Tibial nerve (tissue), 4 donors: ENCODE data around the gene GDA. TPM values are rescaled to one million over a fixed set of nuclear protein-coding genes. Genes with fewer than 3 reads are reported as not detected.

Experiments
- DNase-seq, 2 donors: peaks; one replicate each; pipeline ENCODE4 v3.0.0-alpha.2; 2019; ENCODE audit warnings: low spot score in 2 of 2
- H3K27ac ChIP-seq, 4 donors: fragments of 200-600 bp; sonication (generic) in 3 of 4; one replicate each; pipeline ENCODE4 v1.5.1; 2017 to 2019; ENCODE audit warnings: mild to moderate bottlenecking in 1 of 4
- H3K27me3 ChIP-seq, 2 donors: fragments of 200-600 bp; sonication (generic) in 1 of 2; one replicate each; pipeline versions ENCODE4 v1.5.1 to v1.6.0; 2017 to 2019
- H3K36me3 ChIP-seq, 3 donors: fragments of 200-600 bp; sonication (generic); one replicate each; pipeline ENCODE4 v1.5.1; 2018 to 2019
- H3K4me1 ChIP-seq, 4 donors: fragments of 200-600 bp; sonication (generic) in 3 of 4; one replicate each; pipeline ENCODE4 v1.5.1; 2017 to 2019
- H3K4me3 ChIP-seq, 4 donors: fragments of 200-600 bp; sonication (generic) in 3 of 4; one replicate each; pipeline ENCODE4 v1.5.1; 2017 to 2019; ENCODE audit warnings: mild to moderate bottlenecking in 1 of 4, moderate library complexity in 1 of 4
- H3K9me3 ChIP-seq, 4 donors: fragments of 200-600 bp; sonication (generic) in 3 of 4; one replicate each; pipeline ENCODE4 v1.5.1; 2017 to 2019
- EP300 ChIP-seq, 2 donors: sonication (generic); formaldehyde crosslinking; IDR thresholded peaks; one replicate each; pipeline ENCODE4 v1.6.1; 2017; ENCODE audit warnings: antibody characterized with exemption in 2 of 2, mild to moderate bottlenecking in 1 of 2
- POLR2A ChIP-seq, 2 donors: fragments of 450-650 bp; IDR thresholded peaks; one replicate each; pipeline ENCODE4 v1.6.1; 2017; ENCODE audit warnings: antibody characterized with exemption in 2 of 2, mild to moderate bottlenecking in 2 of 2, moderate library complexity in 2 of 2
- WGBS, 2 donors: methylation state at CpG; one replicate each; pipeline ENCODE4 v1.1.5; 2018; 5-methylcytosine and 5-hydroxymethylcytosine counted together
- total RNA-seq, 4 donors: library from RNA; depleted of rRNA; stranded (reverse); fragments of >200 nt; gene quantifications; one replicate each; pipeline ENCODE4 v1.1.0, GENCODE V29; 2016
- TF ChIP-seq, protein P1 (sequence below), 5 experiments: fragments of 200-600 bp in 3 of 5; fragments of 450-650 bp in 2 of 5; sonication (generic) in 3 of 5; IDR thresholded peaks; one replicate each; pipeline ENCODE4 v1.5.1; 2016 to 2019; ENCODE audit warnings: antibody characterized with exemption in 5 of 5, mild to moderate bottlenecking in 3 of 5, moderate library complexity in 2 of 5

GDA gene
- total RNA-seq, 4 donors from 2014 or later = 1.0 to 1.3 TPM; not detected in 2

DNA sequence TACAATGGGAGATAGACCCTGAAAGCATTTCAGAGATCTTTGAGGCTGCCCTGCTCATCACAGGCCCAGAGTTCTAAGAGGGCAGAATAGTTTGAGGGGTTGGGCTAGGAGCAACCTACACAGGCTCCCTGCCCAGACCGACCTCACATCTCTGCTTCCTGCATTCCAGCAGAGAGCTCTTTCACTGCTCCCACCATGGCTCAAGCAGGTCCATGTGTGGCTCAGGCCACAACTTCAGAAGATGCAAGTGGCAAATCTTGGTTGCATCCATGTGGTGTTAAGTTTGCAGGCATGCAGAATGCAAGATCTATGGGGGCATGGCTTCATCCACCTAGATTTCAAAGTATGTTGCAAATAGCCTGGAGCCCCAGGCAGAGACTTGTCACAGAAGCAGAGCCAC is 39.0 kb downstream of the GDA start:
- TF ChIP-seq, protein P1, sequence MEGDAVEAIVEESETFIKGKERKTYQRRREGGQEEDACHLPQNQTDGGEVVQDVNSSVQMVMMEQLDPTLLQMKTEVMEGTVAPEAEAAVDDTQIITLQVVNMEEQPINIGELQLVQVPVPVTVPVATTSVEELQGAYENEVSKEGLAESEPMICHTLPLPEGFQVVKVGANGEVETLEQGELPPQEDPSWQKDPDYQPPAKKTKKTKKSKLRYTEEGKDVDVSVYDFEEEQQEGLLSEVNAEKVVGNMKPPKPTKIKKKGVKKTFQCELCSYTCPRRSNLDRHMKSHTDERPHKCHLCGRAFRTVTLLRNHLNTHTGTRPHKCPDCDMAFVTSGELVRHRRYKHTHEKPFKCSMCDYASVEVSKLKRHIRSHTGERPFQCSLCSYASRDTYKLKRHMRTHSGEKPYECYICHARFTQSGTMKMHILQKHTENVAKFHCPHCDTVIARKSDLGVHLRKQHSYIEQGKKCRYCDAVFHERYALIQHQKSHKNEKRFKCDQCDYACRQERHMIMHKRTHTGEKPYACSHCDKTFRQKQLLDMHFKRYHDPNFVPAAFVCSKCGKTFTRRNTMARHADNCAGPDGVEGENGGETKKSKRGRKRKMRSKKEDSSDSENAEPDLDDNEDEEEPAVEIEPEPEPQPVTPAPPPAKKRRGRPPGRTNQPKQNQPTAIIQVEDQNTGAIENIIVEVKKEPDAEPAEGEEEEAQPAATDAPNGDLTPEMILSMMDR (IDR thresholded peaks at IDR 0.05) = no peak
- TF ChIP-seq POLR2A (IDR thresholded peaks at IDR 0.05) (no peak), EP300 (IDR thresholded peaks at IDR 0.05) (no peak)
- Histone ChIP-seq H3K4me3 (no peak overlapping the region), H3K4me1 (no peaks in the 10 kb centered on the region), H3K27ac (no peak overlapping the region), H3K36me3 (no peaks in the 10 kb centered on the region), H3K9me3 (peaks cover 0 to 16% (median 2%) of the 10 kb centered on the region in 4 donors), H3K27me3 (no peaks in the 10 kb centered on the region)
- no peak for DNase-seq
- WGBS, 2 donors = 33 to 40% methylated on average over 1 of the region's 1 CpG

DNA sequence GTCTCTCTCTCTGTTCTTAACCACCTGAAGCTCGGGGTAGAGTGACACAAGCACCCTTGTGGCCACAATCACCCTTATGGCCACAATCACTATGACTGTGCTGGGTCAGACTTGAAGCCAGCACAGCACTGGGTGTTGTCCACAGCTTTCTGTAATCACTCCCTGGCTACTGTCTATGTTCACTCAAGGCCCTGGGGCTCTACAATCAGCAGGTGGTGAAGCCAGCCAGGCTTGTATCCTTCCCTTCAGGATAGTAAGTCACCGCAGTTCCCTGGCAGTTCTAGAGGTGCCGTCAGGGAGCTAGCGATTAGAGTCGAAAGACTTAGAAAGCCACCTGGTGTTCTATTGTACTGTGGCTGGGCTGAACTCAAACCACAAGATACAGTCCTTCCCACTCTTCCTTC is 44.2 kb downstream of the GDA start:
- no peaks in the 10 kb centered on the region for H3K27me3 ChIP-seq
- H3K4me3 ChIP-seq = no peak overlapping the region
- no peaks in the 10 kb centered on the region for H3K4me1 ChIP-seq
- peaks cover 0 to 12% (median 0%) of the 10 kb centered on the region in 4 donors for H3K9me3 ChIP-seq
- H3K36me3 ChIP-seq = no peaks in the 10 kb centered on the region
- 69 to 71% methylated on average over 5 of the region's 5 CpGs for WGBS, 2 donors
- TF ChIP-seq EP300 (IDR thresholded peaks at IDR 0.05) (no peak), POLR2A (IDR thresholded peaks at IDR 0.05) (no peak)
- TF ChIP-seq, protein P1 (IDR thresholded peaks at IDR 0.05) = no peak
- no peak overlapping the region for H3K27ac ChIP-seq
- DNase-seq = no peak

DNA sequence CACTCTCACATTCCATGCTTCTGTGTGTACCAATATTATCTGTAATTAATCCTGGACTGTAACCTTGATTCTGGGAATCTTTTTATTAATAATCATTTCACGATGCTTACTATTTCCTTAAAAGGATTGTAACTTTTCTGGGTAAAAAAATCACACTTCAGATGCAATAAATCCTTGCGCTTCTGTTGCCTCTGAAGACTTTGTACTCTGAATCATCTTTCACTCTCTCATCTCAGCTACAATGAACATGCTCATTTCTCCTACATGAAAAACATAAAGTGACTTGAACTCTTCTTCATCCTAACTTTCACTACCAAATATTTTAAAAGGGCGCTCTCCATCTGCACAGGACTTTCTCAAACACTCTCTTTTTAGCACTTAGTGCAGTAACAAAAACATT is 50.0 kb downstream of the GDA start:
- H3K9me3 ChIP-seq = no peaks in the 10 kb centered on the region
- WGBS, 2 donors = 50 to 53% methylated on average over 3 of the region's 3 CpGs
- no peaks in the 10 kb centered on the region for H3K36me3 ChIP-seq
- no peak overlapping the region for H3K27ac ChIP-seq
- no peak overlapping the region for H3K4me3 ChIP-seq
- TF ChIP-seq POLR2A (IDR thresholded peaks at IDR 0.05) = no peak
- TF ChIP-seq, protein P1 (IDR thresholded peaks at IDR 0.05) = no peak
- no peak for TF ChIP-seq EP300 (IDR thresholded peaks at IDR 0.05)
- DNase-seq = no peak
- no peaks in the 10 kb centered on the region for H3K27me3 ChIP-seq
- no peaks in the 10 kb centered on the region for H3K4me1 ChIP-seq

GRCh38 chr9:72200452-72200851 is 51.2 kb downstream of the GDA start:
- no peak for DNase-seq
- Histone ChIP-seq H3K36me3 (no peaks in the 10 kb centered on the region), H3K9me3 (no peaks in the 10 kb centered on the region), H3K27ac (no peak overlapping the region), H3K4me1 (no peaks in the 10 kb centered on the region), H3K4me3 (no peak overlapping the region), H3K27me3 (no peaks in the 10 kb centered on the region)
- 56 to 71% methylated on average over 6 of the region's 6 CpGs for WGBS, 2 donors
- TF ChIP-seq, protein P1 (IDR thresholded peaks at IDR 0.05) = no peak
- TF ChIP-seq POLR2A (IDR thresholded peaks at IDR 0.05) = no peak
- TF ChIP-seq EP300 (IDR thresholded peaks at IDR 0.05) = no peak

- TF ChIP-seq POLR2A (IDR thresholded peaks at IDR 0.05) (no peak), EP300 (IDR thresholded peaks at IDR 0.05) (no peak)
- TF ChIP-seq, protein P1 (IDR thresholded peaks at IDR 0.05) = no peak
- H3K27me3 ChIP-seq = no peaks in the 10 kb centered on the region
- no peak overlapping the region for H3K4me3 ChIP-seq
- no peaks in the 10 kb centered on the region for H3K9me3 ChIP-seq
- 64 to 71% methylated on average over 5 of the region's 5 CpGs for WGBS, 2 donors
- no peaks in the 10 kb centered on the region for H3K36me3 ChIP-seq
- H3K27ac ChIP-seq = no peak overlapping the region
- H3K4me1 ChIP-seq = no peaks in the 10 kb centered on the region
- no peak for DNase-seq
These were observed 52.8 kb downstream of the GDA start for GRCh38 chr9:72202009-72202408.
